Suprapubic skin (tissue), 4 donors: ENCODE data around the gene CLEC16A. TPM values are rescaled to one million over a fixed set of nuclear protein-coding genes. Genes with fewer than 3 reads are reported as not detected.

Experiments
- DNase-seq, 2 donors: peaks; one replicate each; pipeline ENCODE4 v3.0.0-alpha.2; 2019; ENCODE audit warnings: low spot score in 2 of 2
- H3K27ac ChIP-seq: fragments of 200-600 bp; sonication (generic); one replicate; pipeline ENCODE4 v1.5.1; 2019
- H3K27me3 ChIP-seq: fragments of 200-600 bp; sonication (generic); one replicate; pipeline ENCODE4 v1.5.1; 2019
- H3K36me3 ChIP-seq: fragments of 200-600 bp; sonication (generic); one replicate; pipeline ENCODE4 v1.5.1; 2019
- H3K4me1 ChIP-seq: fragments of 200-600 bp; sonication (generic); one replicate; pipeline ENCODE4 v1.5.1; 2019
- H3K4me3 ChIP-seq: fragments of 200-600 bp; sonication (generic); one replicate; pipeline ENCODE4 v1.5.1; 2019; ENCODE audit warnings: mild to moderate bottlenecking
- H3K9me3 ChIP-seq: fragments of 200-600 bp; sonication (generic); one replicate; pipeline ENCODE4 v1.5.1; 2019
- EP300 ChIP-seq: sonication (generic); formaldehyde crosslinking; IDR thresholded peaks from one replicate; pipeline ENCODE4 v1.6.1; 2017; ENCODE audit warnings: antibody characterized with exemption
- POLR2A ChIP-seq, 2 donors: fragments of 450-650 bp; IDR thresholded peaks; one replicate each; pipeline ENCODE4 v1.6.1; 2017; ENCODE audit warnings: antibody characterized with exemption in 2 of 2, mild to moderate bottlenecking in 2 of 2, moderate library complexity in 2 of 2
- POLR2AphosphoS5 ChIP-seq, 3 donors: sonication (generic); formaldehyde crosslinking; IDR thresholded peaks; one replicate each; pipeline ENCODE4 v1.6.1; 2017; ENCODE audit warnings: antibody characterized with exemption in 3 of 3
- WGBS: methylation state at CpG from one replicate; pipeline ENCODE4 v1.1.5; 2018; 5-methylcytosine and 5-hydroxymethylcytosine counted together
- total RNA-seq, 4 donors: library from RNA; depleted of rRNA; stranded (reverse); fragments of >200 nt; gene quantifications; one replicate each; pipeline ENCODE4 v1.1.0, GENCODE V29; 2016
- TF ChIP-seq, protein P1 (sequence below), 2 donors: fragments of 200-600 bp in 1 of 2; fragments of 450-650 bp in 1 of 2; sonication (generic) in 1 of 2; IDR thresholded peaks; one replicate each; pipeline ENCODE4 v1.5.1; 2016 to 2019; ENCODE audit warnings: antibody characterized with exemption in 2 of 2, mild to moderate bottlenecking in 1 of 2, moderate library complexity in 1 of 2

Gene CLEC16A
- total RNA-seq, 4 donors from 2014 or later = 37.2 to 62.3 (median 39.0) TPM

GRCh38 chr16:11204513-11205047, 260.2 kb downstream of the CLEC16A start:
- TF ChIP-seq POLR2A (IDR thresholded peaks at IDR 0.05) (no peak), POLR2AphosphoS5 (IDR thresholded peaks at IDR 0.05) (no peak), EP300 (no peak)
- TF ChIP-seq, protein P1, sequence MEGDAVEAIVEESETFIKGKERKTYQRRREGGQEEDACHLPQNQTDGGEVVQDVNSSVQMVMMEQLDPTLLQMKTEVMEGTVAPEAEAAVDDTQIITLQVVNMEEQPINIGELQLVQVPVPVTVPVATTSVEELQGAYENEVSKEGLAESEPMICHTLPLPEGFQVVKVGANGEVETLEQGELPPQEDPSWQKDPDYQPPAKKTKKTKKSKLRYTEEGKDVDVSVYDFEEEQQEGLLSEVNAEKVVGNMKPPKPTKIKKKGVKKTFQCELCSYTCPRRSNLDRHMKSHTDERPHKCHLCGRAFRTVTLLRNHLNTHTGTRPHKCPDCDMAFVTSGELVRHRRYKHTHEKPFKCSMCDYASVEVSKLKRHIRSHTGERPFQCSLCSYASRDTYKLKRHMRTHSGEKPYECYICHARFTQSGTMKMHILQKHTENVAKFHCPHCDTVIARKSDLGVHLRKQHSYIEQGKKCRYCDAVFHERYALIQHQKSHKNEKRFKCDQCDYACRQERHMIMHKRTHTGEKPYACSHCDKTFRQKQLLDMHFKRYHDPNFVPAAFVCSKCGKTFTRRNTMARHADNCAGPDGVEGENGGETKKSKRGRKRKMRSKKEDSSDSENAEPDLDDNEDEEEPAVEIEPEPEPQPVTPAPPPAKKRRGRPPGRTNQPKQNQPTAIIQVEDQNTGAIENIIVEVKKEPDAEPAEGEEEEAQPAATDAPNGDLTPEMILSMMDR (IDR thresholded peaks at IDR 0.05) = no peak
- H3K4me3 ChIP-seq = no peak overlapping the region
- H3K27me3 ChIP-seq = peaks cover 24% of the 10 kb centered on the region
- WGBS = 65% methylated on average over 3 of the region's 4 CpGs
- no peaks in the 10 kb centered on the region for H3K9me3 ChIP-seq
- peaks cover 15% of the 10 kb centered on the region for H3K4me1 ChIP-seq
- no peak for DNase-seq
- no peak overlapping the region for H3K27ac ChIP-seq
- no peaks in the 10 kb centered on the region for H3K36me3 ChIP-seq

GRCh38 chr16:11205065-11205699, 260.8 kb downstream of the CLEC16A start:
- Histone ChIP-seq H3K36me3 (no peaks in the 10 kb centered on the region), H3K4me3 (no peak overlapping the region), H3K4me1 (peaks cover 15% of the 10 kb centered on the region), H3K27ac (no peak overlapping the region), H3K9me3 (no peaks in the 10 kb centered on the region), H3K27me3 (peaks cover 22% of the 10 kb centered on the region)
- DNase-seq = no peak
- WGBS = 88% methylated on average over 19 of the region's 19 CpGs
- TF ChIP-seq POLR2AphosphoS5 (IDR thresholded peaks at IDR 0.05) = no peak

DNA sequence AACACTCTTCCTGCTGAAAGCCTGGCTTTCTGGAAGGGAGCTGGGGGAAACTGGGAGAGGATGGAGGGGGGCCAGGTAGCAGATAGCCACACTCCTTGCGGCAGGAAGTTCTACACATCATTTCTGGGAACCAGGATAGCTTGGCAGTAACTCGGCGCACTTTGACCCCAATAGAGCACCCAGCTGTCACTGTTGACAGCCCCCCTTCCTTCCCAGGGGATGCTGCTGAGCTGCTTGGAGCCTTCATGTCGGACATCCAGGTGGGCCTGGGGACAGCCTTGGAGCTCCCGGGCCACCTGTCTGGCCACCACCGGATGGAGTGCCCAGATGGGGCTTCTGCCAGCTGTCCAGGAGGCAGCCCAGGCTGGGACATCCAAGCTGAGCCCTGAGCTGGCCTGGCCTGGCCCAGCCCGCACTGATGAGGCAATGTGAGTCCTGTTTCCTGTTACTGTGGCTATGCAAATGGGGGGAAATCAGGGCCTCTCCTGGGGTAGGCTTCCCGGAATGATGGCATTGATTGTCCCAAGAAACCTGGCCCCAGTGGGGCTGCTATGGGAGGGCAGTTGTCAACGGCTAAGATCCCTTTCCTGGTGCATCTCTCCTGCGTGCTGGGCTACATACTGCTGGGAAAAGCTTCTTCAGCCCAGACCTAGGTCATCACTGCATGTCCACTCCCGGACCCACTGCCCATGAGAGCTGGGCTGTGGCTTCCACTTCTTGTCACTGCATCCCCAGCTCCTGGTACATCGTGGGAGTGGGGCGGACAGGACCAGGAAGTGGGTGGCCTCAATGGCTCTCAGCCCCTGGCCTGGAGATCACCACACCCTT, 261.6 kb downstream of the CLEC16A start:
- no peaks in the 10 kb centered on the region for H3K36me3 ChIP-seq
- H3K9me3 ChIP-seq = no peaks in the 10 kb centered on the region
- H3K4me1 ChIP-seq = peaks cover 15% of the 10 kb centered on the region
- H3K27me3 ChIP-seq = peaks cover 25% of the 10 kb centered on the region
- no peak overlapping the region for H3K4me3 ChIP-seq
- 54% methylated on average over 7 of the region's 13 CpGs for WGBS
- DNase-seq = no peak
- no peak overlapping the region for H3K27ac ChIP-seq
- no peak for TF ChIP-seq EP300
- TF ChIP-seq POLR2AphosphoS5 (IDR thresholded peaks at IDR 0.05) = no peak
- TF ChIP-seq, protein P1 (IDR thresholded peaks at IDR 0.05) = no peak
- TF ChIP-seq POLR2A (IDR thresholded peaks at IDR 0.05) = no peak

DNA sequence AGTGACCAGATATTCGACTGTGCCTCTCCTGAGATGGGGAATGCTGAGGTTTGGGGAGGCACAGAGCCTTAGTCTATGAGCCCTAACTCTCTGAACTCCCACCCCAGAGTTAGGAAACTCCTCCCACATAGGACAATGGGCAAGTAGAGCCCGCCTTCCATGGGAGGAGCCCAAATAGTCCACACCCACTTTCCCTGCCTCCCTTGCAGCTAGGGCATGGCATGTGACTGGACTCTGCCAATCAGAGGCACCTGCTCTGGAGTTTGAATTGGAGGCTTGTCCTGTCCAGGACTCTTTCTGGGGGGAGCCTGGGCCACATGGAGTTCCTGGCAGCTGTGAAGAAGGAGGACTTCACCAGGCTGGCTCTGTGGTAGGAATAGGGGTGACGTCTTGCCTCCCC, 263.3 kb downstream of the CLEC16A start:
- Histone ChIP-seq H3K27ac (no peak overlapping the region), H3K36me3 (no peaks in the 10 kb centered on the region), H3K4me1 (peaks cover 10% of the 10 kb centered on the region), H3K4me3 (no peak overlapping the region), H3K27me3 (peaks cover 27% of the 10 kb centered on the region), H3K9me3 (no peaks in the 10 kb centered on the region)
- TF ChIP-seq, protein P1 (IDR thresholded peaks at IDR 0.05) = no peak
- WGBS = 92% methylated on average over 1 of the region's 3 CpGs
- no peak for DNase-seq

- Histone ChIP-seq H3K27me3 (peaks cover 26% of the 10 kb centered on the region), H3K9me3 (no peaks in the 10 kb centered on the region), H3K36me3 (no peaks in the 10 kb centered on the region), H3K27ac (no peak overlapping the region), H3K4me3 (no peak overlapping the region), H3K4me1 (peaks cover 10% of the 10 kb centered on the region)
- TF ChIP-seq POLR2A (IDR thresholded peaks at IDR 0.05) (no peak), POLR2AphosphoS5 (IDR thresholded peaks at IDR 0.05) (no peak), EP300 (no peak)
- TF ChIP-seq, protein P1 (IDR thresholded peaks at IDR 0.05) = no peak
- WGBS = 41% methylated on average over 9 of the region's 9 CpGs
- no peak for DNase-seq
Observed at GRCh38 chr16:11208916-11209665, 264.7 kb downstream of the CLEC16A start.
